ENCODE data around the gene PPARD.
"Not testable (repeated sequence)": the region's sequence is repeated elsewhere in the genome, so short reads cannot be mapped to it uniquely, and the experiment has no call there.

Gene PPARD

GRCh38 chr6:35388030-35388429, 45.7 kb downstream of the PPARD start:
- Histone ChIP-seq H3K4me1 (ENCODE audit: control insufficient read depth, insufficient read depth, low read length) (peaks cover 16% of the 10 kb centered on the region), H3K27ac (ENCODE audit: low read length) (no peak overlapping the region), H3K9me3 (ENCODE audit: control insufficient read depth in 2 of 2, low read length in 2 of 2) (no peaks in the 10 kb centered on the region), H3K36me3 (ENCODE audit: control insufficient read depth in 2 of 2, insufficient read depth in 2 of 2, low read length in 2 of 2) (no peaks in the 10 kb centered on the region), H3K9ac (ENCODE audit: low read length in 2 of 2) (no peak overlapping the region), H3K4me3 (ENCODE audit: low read length in 2 of 2) (no peak overlapping the region), H3K27me3 (ENCODE audit: control insufficient read depth in 1 of 2, insufficient read depth in 2 of 2, low read length in 2 of 2) (no peaks in the 10 kb centered on the region)

GRCh38 chr6:35388772-35389352, 46.5 kb downstream of the PPARD start:
- H3K27ac ChIP-seq (ENCODE audit: low read length) = no peak overlapping the region
- H3K36me3 ChIP-seq (ENCODE audit: control insufficient read depth in 2 of 2, insufficient read depth in 2 of 2, low read length in 2 of 2) = no peaks in the 10 kb centered on the region
- H3K9me3 ChIP-seq (ENCODE audit: control insufficient read depth in 2 of 2, low read length in 2 of 2) = no peaks in the 10 kb centered on the region
- no peaks in the 10 kb centered on the region for H3K27me3 ChIP-seq (ENCODE audit: control insufficient read depth in 1 of 2, insufficient read depth in 2 of 2, low read length in 2 of 2)
- no peak overlapping the region for H3K9ac ChIP-seq (ENCODE audit: low read length in 2 of 2)
- H3K4me1 ChIP-seq (ENCODE audit: control insufficient read depth, insufficient read depth, low read length) = peaks cover 17% of the 10 kb centered on the region
- no peak overlapping the region for H3K4me3 ChIP-seq (ENCODE audit: low read length in 2 of 2)

GRCh38 chr6:35389386-35389785, 47.0 kb downstream of the PPARD start:
- not testable (repeated sequence) for H3K27me3 ChIP-seq (ENCODE audit: control insufficient read depth in 1 of 2, insufficient read depth in 2 of 2, low read length in 2 of 2); H3K27ac ChIP-seq (ENCODE audit: low read length); H3K36me3 ChIP-seq (ENCODE audit: control insufficient read depth in 2 of 2, insufficient read depth in 2 of 2, low read length in 2 of 2); H3K9me3 ChIP-seq (ENCODE audit: control insufficient read depth in 2 of 2, low read length in 2 of 2); H3K9ac ChIP-seq (ENCODE audit: low read length in 2 of 2); H3K4me3 ChIP-seq (ENCODE audit: low read length in 2 of 2)
- H3K4me1 ChIP-seq (ENCODE audit: control insufficient read depth, insufficient read depth, low read length) = peaks cover 17% of the 10 kb centered on the region

GRCh38 chr6:35391240-35391968, 49.0 kb downstream of the PPARD start:
- Histone ChIP-seq H3K4me3 (ENCODE audit: low read length in 2 of 2) (no peak overlapping the region), H3K27me3 (ENCODE audit: control insufficient read depth in 1 of 2, insufficient read depth in 2 of 2, low read length in 2 of 2) (no peaks in the 10 kb centered on the region), H3K4me1 (ENCODE audit: control insufficient read depth, insufficient read depth, low read length) (peaks cover 14% of the 10 kb centered on the region), H3K27ac (ENCODE audit: low read length) (no peak overlapping the region), H3K9me3 (ENCODE audit: control insufficient read depth in 2 of 2, low read length in 2 of 2) (no peaks in the 10 kb centered on the region), H3K36me3 (ENCODE audit: control insufficient read depth in 2 of 2, insufficient read depth in 2 of 2, low read length in 2 of 2) (no peaks in the 10 kb centered on the region), H3K9ac (ENCODE audit: low read length in 2 of 2) (peak overlapping the region in 1 of 2 donors; percentile 21)

- Histone ChIP-seq H3K4me1 (ENCODE audit: control insufficient read depth, insufficient read depth, low read length) (peaks cover 14% of the 10 kb centered on the region), H3K27me3 (ENCODE audit: control insufficient read depth in 1 of 2, insufficient read depth in 2 of 2, low read length in 2 of 2) (no peaks in the 10 kb centered on the region), H3K27ac (ENCODE audit: low read length) (no peak overlapping the region), H3K4me3 (ENCODE audit: low read length in 2 of 2) (peak overlapping the region in 1 of 2 donors; percentile 15), H3K36me3 (ENCODE audit: control insufficient read depth in 2 of 2, insufficient read depth in 2 of 2, low read length in 2 of 2) (no peaks in the 10 kb centered on the region), H3K9ac (ENCODE audit: low read length in 2 of 2) (no peak overlapping the region), H3K9me3 (ENCODE audit: control insufficient read depth in 2 of 2, low read length in 2 of 2) (no peaks in the 10 kb centered on the region)
These were observed 49.8 kb downstream of the PPARD start for GRCh38 chr6:35392111-35392702.

- H3K27ac ChIP-seq (ENCODE audit: low read length) = no peak overlapping the region
- peak overlapping the region in 1 of 2 donors; percentile 15 for H3K4me3 ChIP-seq (ENCODE audit: low read length in 2 of 2)
- peaks cover 14% of the 10 kb centered on the region for H3K4me1 ChIP-seq (ENCODE audit: control insufficient read depth, insufficient read depth, low read length)
- no peaks in the 10 kb centered on the region for H3K27me3 ChIP-seq (ENCODE audit: control insufficient read depth in 1 of 2, insufficient read depth in 2 of 2, low read length in 2 of 2)
- no peaks in the 10 kb centered on the region for H3K36me3 ChIP-seq (ENCODE audit: control insufficient read depth in 2 of 2, insufficient read depth in 2 of 2, low read length in 2 of 2)
- H3K9me3 ChIP-seq (ENCODE audit: control insufficient read depth in 2 of 2, low read length in 2 of 2) = no peaks in the 10 kb centered on the region
- H3K9ac ChIP-seq (ENCODE audit: low read length in 2 of 2) = no peak overlapping the region
These were observed 50.7 kb downstream of the PPARD start for GRCh38 chr6:35392773-35393672.

GRCh38 chr6:35396991-35397390, 54.6 kb downstream of the PPARD start:
- H3K4me3 ChIP-seq (ENCODE audit: low read length in 2 of 2) = no peak overlapping the region
- no peak overlapping the region for H3K27ac ChIP-seq (ENCODE audit: low read length)
- H3K27me3 ChIP-seq (ENCODE audit: control insufficient read depth in 1 of 2, insufficient read depth in 2 of 2, low read length in 2 of 2) = no peaks in the 10 kb centered on the region
- H3K9me3 ChIP-seq (ENCODE audit: control insufficient read depth in 2 of 2, low read length in 2 of 2) = no peaks in the 10 kb centered on the region
- no peak overlapping the region for H3K9ac ChIP-seq (ENCODE audit: low read length in 2 of 2)
- no peaks in the 10 kb centered on the region for H3K36me3 ChIP-seq (ENCODE audit: control insufficient read depth in 2 of 2, insufficient read depth in 2 of 2, low read length in 2 of 2)
- H3K4me1 ChIP-seq (ENCODE audit: control insufficient read depth, insufficient read depth, low read length) = peaks cover 9% of the 10 kb centered on the region

GRCh38 chr6:35397806-35398418, 55.6 kb downstream of the PPARD start:
- H3K36me3 ChIP-seq (ENCODE audit: control insufficient read depth in 2 of 2, insufficient read depth in 2 of 2, low read length in 2 of 2) = no peaks in the 10 kb centered on the region

GRCh38 chr6:35398526-35398925, 56.2 kb downstream of the PPARD start:
- H3K4me3 ChIP-seq (ENCODE audit: low read length in 2 of 2) = no peak overlapping the region
- no peak overlapping the region for H3K9ac ChIP-seq (ENCODE audit: low read length in 2 of 2)
- no peaks in the 10 kb centered on the region for H3K9me3 ChIP-seq (ENCODE audit: control insufficient read depth in 2 of 2, low read length in 2 of 2)
- H3K4me1 ChIP-seq (ENCODE audit: control insufficient read depth, insufficient read depth, low read length) = no peaks in the 10 kb centered on the region
- H3K36me3 ChIP-seq (ENCODE audit: control insufficient read depth in 2 of 2, insufficient read depth in 2 of 2, low read length in 2 of 2) = no peaks in the 10 kb centered on the region
- H3K27ac ChIP-seq (ENCODE audit: low read length) = no peak overlapping the region
- no peaks in the 10 kb centered on the region for H3K27me3 ChIP-seq (ENCODE audit: control insufficient read depth in 1 of 2, insufficient read depth in 2 of 2, low read length in 2 of 2)

More at GRCh38 chr6:35397806-35398418, 55.6 kb downstream of the PPARD start:
- no peak overlapping the region for H3K27ac ChIP-seq (ENCODE audit: low read length)
- no peak overlapping the region for H3K4me3 ChIP-seq (ENCODE audit: low read length in 2 of 2)
- H3K4me1 ChIP-seq (ENCODE audit: control insufficient read depth, insufficient read depth, low read length) = peaks cover 1% of the 10 kb centered on the region
- H3K9me3 ChIP-seq (ENCODE audit: control insufficient read depth in 2 of 2, low read length in 2 of 2) = no peaks in the 10 kb centered on the region
- no peaks in the 10 kb centered on the region for H3K27me3 ChIP-seq (ENCODE audit: control insufficient read depth in 1 of 2, insufficient read depth in 2 of 2, low read length in 2 of 2)
- H3K9ac ChIP-seq (ENCODE audit: low read length in 2 of 2) = no peak overlapping the region

- H3K4me3 ChIP-seq (ENCODE audit: low read length in 2 of 2) = no peak overlapping the region
These were observed 57.8 kb downstream of the PPARD start for GRCh38 chr6:35400111-35400510.

More at GRCh38 chr6:35400111-35400510, 57.8 kb downstream of the PPARD start:
- H3K27me3 ChIP-seq (ENCODE audit: control insufficient read depth in 1 of 2, insufficient read depth in 2 of 2, low read length in 2 of 2) = no peaks in the 10 kb centered on the region
- no peak overlapping the region for H3K9ac ChIP-seq (ENCODE audit: low read length in 2 of 2)
- H3K9me3 ChIP-seq (ENCODE audit: control insufficient read depth in 2 of 2, low read length in 2 of 2) = no peaks in the 10 kb centered on the region
- no peaks in the 10 kb centered on the region for H3K4me1 ChIP-seq (ENCODE audit: control insufficient read depth, insufficient read depth, low read length)
- no peaks in the 10 kb centered on the region for H3K36me3 ChIP-seq (ENCODE audit: control insufficient read depth in 2 of 2, insufficient read depth in 2 of 2, low read length in 2 of 2)
- no peak overlapping the region for H3K27ac ChIP-seq (ENCODE audit: low read length)
